Liver (tissue), 9 donors: ENCODE measurements around the gene PRPH2. TPM values are rescaled to one million over a fixed set of nuclear protein-coding genes. Genes with fewer than 3 reads are reported as not detected.

Experiments
- DNase-seq: peaks from one replicate; pipeline ENCODE4 v3.0.0-alpha.2; 2017; ENCODE audit warnings: low spot score
- H3K27ac ChIP-seq, 2 donors: one replicate each; pipeline ENCODE4 v1.7.0; 2013; ENCODE audit warnings: inconsistent platforms in 2 of 2, low read length in 2 of 2, control low read depth in 1 of 2, low read depth in 1 of 2, mild to moderate bottlenecking in 1 of 2
- H3K27me3 ChIP-seq, 4 donors: one replicate each; pipeline versions ENCODE4 v1.6.1 to v1.7.0; 2013; ENCODE audit warnings: low read length in 3 of 4, inconsistent platforms in 1 of 4, mild to moderate bottlenecking in 1 of 4, moderate library complexity in 1 of 4; ENCODE audit not compliant: control insufficient read depth in 4 of 4, insufficient read depth in 4 of 4
- H3K36me3 ChIP-seq, 4 donors: one replicate each; pipeline versions ENCODE4 v1.6.1 to v1.7.0; 2013; ENCODE audit warnings: low read length in 3 of 4, mild to moderate bottlenecking in 3 of 4, low read depth in 1 of 4, moderate library complexity in 1 of 4; ENCODE audit not compliant: control insufficient read depth in 4 of 4, insufficient read depth in 3 of 4
- H3K4me1 ChIP-seq, 4 donors: one replicate each; pipeline versions ENCODE4 v1.6.1 to v1.7.0; 2013; ENCODE audit warnings: low read length in 3 of 4, mild to moderate bottlenecking in 3 of 4, moderate library complexity in 1 of 4; ENCODE audit not compliant: control insufficient read depth in 4 of 4, insufficient read depth in 4 of 4
- H3K4me3 ChIP-seq, 3 donors: one replicate each; pipeline versions ENCODE4 v1.6.1 to v1.7.0; 2013; ENCODE audit warnings: low read length in 3 of 3, control low read depth in 1 of 3, low read depth in 1 of 3, mild to moderate bottlenecking in 1 of 3
- H3K9ac ChIP-seq, 2 donors: one replicate each; pipeline ENCODE4 v1.7.0; 2013; ENCODE audit warnings: low read length in 2 of 2, mild to moderate bottlenecking in 2 of 2, moderate library complexity in 2 of 2, control low read depth in 1 of 2, low read depth in 1 of 2
- H3K9me3 ChIP-seq, 4 donors: one replicate each; pipeline versions ENCODE4 v1.6.1 to v1.7.0; 2013; ENCODE audit warnings: low read length in 3 of 4; ENCODE audit not compliant: control insufficient read depth in 4 of 4
- CTCF ChIP-seq: fragments of 150-350 bp; IDR thresholded peaks from 2 replicates; pipeline ENCODE4 v1.5.1; 2017; ENCODE audit warnings: improper control_type of control experiment, low read depth, low read length; ENCODE audit not compliant: missing input control
- EGR1 ChIP-seq, 2 donors: IDR thresholded peaks; 2 replicates each; pipeline ENCODE4 v1.6.1; 2016 to 2018; ENCODE audit warnings: antibody characterized with exemption in 2 of 2, low read depth in 2 of 2
- FOXA1 ChIP-seq: IDR thresholded peaks from 2 replicates; pipeline ENCODE4 v1.6.1; 2016; ENCODE audit warnings: antibody characterized with exemption
- FOXA2 ChIP-seq: IDR thresholded peaks from 2 replicates; pipeline ENCODE4 v1.6.1; 2016; ENCODE audit warnings: antibody characterized with exemption
- GABPA ChIP-seq, 2 donors: IDR thresholded peaks in 1 of 2; conservative IDR thresholded peaks in 1 of 2; 2 replicates each; pipeline ENCODE4 v1.6.1; 2016; ENCODE audit warnings: antibody characterized with exemption in 2 of 2, mild to moderate bottlenecking in 1 of 2, moderate library complexity in 1 of 2
- HNF4A ChIP-seq, 2 donors: conservative IDR thresholded peaks; 2 replicates each; pipeline ENCODE4 v1.6.1; 2016; ENCODE audit warnings: antibody characterized with exemption in 2 of 2, mild to moderate bottlenecking in 2 of 2
- HNF4G ChIP-seq: IDR thresholded peaks from 2 replicates; pipeline ENCODE4 v1.6.1; 2016; ENCODE audit warnings: antibody characterized with exemption
- JUND ChIP-seq, 2 donors: IDR thresholded peaks; 2 replicates each; pipeline ENCODE4 v1.6.1; 2016; ENCODE audit warnings: antibody characterized with exemption in 2 of 2
- MAX ChIP-seq: IDR thresholded peaks from 2 replicates; pipeline ENCODE4 v1.6.1; 2016; ENCODE audit warnings: antibody characterized with exemption
- NR2F2 ChIP-seq: IDR thresholded peaks from 2 replicates; pipeline ENCODE4 v1.6.1; 2016; ENCODE audit warnings: antibody characterized with exemption
- RAD21 ChIP-seq, 2 donors: IDR thresholded peaks; 2 replicates each; pipeline ENCODE4 v1.6.1; 2016; ENCODE audit warnings: antibody characterized with exemption in 2 of 2, mild to moderate bottlenecking in 2 of 2
- RXRA ChIP-seq, 2 donors: IDR thresholded peaks; 2 replicates each; pipeline ENCODE4 v1.6.1; 2017 to 2018; ENCODE audit warnings: antibody characterized with exemption in 2 of 2, mild to moderate bottlenecking in 1 of 2
- SP1 ChIP-seq: IDR thresholded peaks from 2 replicates; pipeline ENCODE4 v1.6.1; 2018; ENCODE audit warnings: antibody characterized with exemption, mild to moderate bottlenecking
- TAF1 ChIP-seq: conservative IDR thresholded peaks from 2 replicates; pipeline ENCODE4 v1.6.1; 2016; ENCODE audit warnings: antibody characterized with exemption, mild to moderate bottlenecking
- YY1 ChIP-seq: IDR thresholded peaks from 2 replicates; pipeline ENCODE4 v1.6.1; 2016; ENCODE audit warnings: antibody characterized with exemption, mild to moderate bottlenecking
- ZBTB33 ChIP-seq: IDR thresholded peaks from 2 replicates; pipeline ENCODE4 v1.6.1; 2016; ENCODE audit warnings: antibody characterized with exemption
- WGBS: extraction: QIAGEN DNeasy Blood & Tissue Kit; methylation state at CpG from one replicate; pipeline ENCODE4 v1.1.7; 2013; 5-methylcytosine and 5-hydroxymethylcytosine counted together
- polyA plus RNA-seq, 2 donors: library from polyadenylated mRNA; stranded (reverse) in 1 of 2; unstranded in 1 of 2; fragments of 200-250 nt in 1 of 2; fragments of >200 nt in 1 of 2; fragmentation: Nextera tagmentation in 1 of 2; extraction: Ambion mirVana in 1 of 2; gene quantifications; one replicate each; pipeline versions ENCODE4 v1.2.1 to v1.2.3, GENCODE V29; 2013 to 2015
- total RNA-seq, 2 donors: library from RNA; depleted of rRNA; stranded (reverse); fragments of >200 nt; gene quantifications; one replicate each; pipeline ENCODE4 v1.2.3, GENCODE V29; 2014
- donor health status: healthy.
- donor health status: healthy.
- donor health status: healthy.
- donor health status: healthy.
- donor health status: healthy.

The PRPH2 gene
- total and polyA plus RNA-seq, 4 donors = 0.06 to 0.33 (median 0.13) TPM

- no peak for TF ChIP-seq CTCF
- TF ChIP-seq RXRA (IDR thresholded peaks at IDR 0.05) = no peak
- TF ChIP-seq EGR1 (IDR thresholded peaks at IDR 0.05; ENCODE audit: low read depth in 2 of 2) = no peak
- no peak for TF ChIP-seq SP1
- TF ChIP-seq FOXA1 = no peak
- no peak for TF ChIP-seq JUND (IDR thresholded peaks at IDR 0.05)
- no peak for TF ChIP-seq HNF4G
Measured at GRCh38 chr6:42769051-42769450, 46.7 kb upstream of the PRPH2 start (continued).

GRCh38 chr6:42766163-42766670, 43.8 kb upstream of the PRPH2 start:
- no peak overlapping the region for H3K27ac ChIP-seq
- TF ChIP-seq TAF1 = no peak
- TF ChIP-seq ZBTB33 = no peak
- no peak for TF ChIP-seq MAX
- no peak for TF ChIP-seq HNF4A (conservative IDR thresholded peaks at IDR 0.05)
- TF ChIP-seq GABPA (IDR thresholded peaks at IDR 0.05 in 1 of 2, conservative IDR thresholded peaks at IDR 0.05 in 1 of 2) = no peak
- no peak for TF ChIP-seq RAD21 (IDR thresholded peaks at IDR 0.05)
- no peak for TF ChIP-seq FOXA1
- H3K4me3 ChIP-seq = no peak overlapping the region
- DNase-seq = no peak
- H3K27me3 ChIP-seq = no peaks in the 10 kb centered on the region
- H3K9me3 ChIP-seq = no peaks in the 10 kb centered on the region
- H3K36me3 ChIP-seq = no peaks in the 10 kb centered on the region
- H3K9ac ChIP-seq = no peak overlapping the region
- H3K4me1 ChIP-seq = peaks cover 0 to 4% (median 4%) of the 10 kb centered on the region in 4 donors
- 92% methylated on average over 5 of the region's 5 CpGs for WGBS

GRCh38 chr6:42764911-42765648, 42.7 kb upstream of the PRPH2 start:
- H3K27me3 ChIP-seq = no peaks in the 10 kb centered on the region
- no peaks in the 10 kb centered on the region for H3K4me1 ChIP-seq
- H3K36me3 ChIP-seq = peaks cover 0 to 1% (median 0%) of the 10 kb centered on the region in 4 donors
- WGBS = 90% methylated on average over 9 of the region's 9 CpGs
- no peak overlapping the region for H3K4me3 ChIP-seq
- no peak overlapping the region for H3K27ac ChIP-seq
- no peak for DNase-seq
- no peak for TF ChIP-seq NR2F2
- no peak for TF ChIP-seq RXRA (IDR thresholded peaks at IDR 0.05)
- TF ChIP-seq RAD21 (IDR thresholded peaks at IDR 0.05) = no peak
- no peak for TF ChIP-seq JUND (IDR thresholded peaks at IDR 0.05)
- no peak for TF ChIP-seq CTCF
- TF ChIP-seq FOXA1 = no peak
- no peak for TF ChIP-seq FOXA2
- TF ChIP-seq EGR1 (IDR thresholded peaks at IDR 0.05; ENCODE audit: low read depth in 2 of 2) = no peak
- TF ChIP-seq YY1 = no peak
- no peak overlapping the region for H3K9ac ChIP-seq
- H3K9me3 ChIP-seq = no peaks in the 10 kb centered on the region
